IPS-NIHi7 (cell line): Measurements from ENCODE around the gene KLF13.

Experiments
- DNase-seq: peaks from one replicate; pipeline ENCODE4 v3.0.0; 2012; ENCODE audit warnings: mixed read lengths; ENCODE audit errors: extremely low spot score

KLF13 gene

GRCh38 chr15:31381801-31382712, 55.4 kb downstream of the KLF13 start:
- DNase-seq = peak; percentile 5

- DNase-seq = peak; percentile 5
Observed at GRCh38 chr15:31382713-31383045, 56.0 kb downstream of the KLF13 start.

- DNase-seq = peak; percentile 6
Observed at GRCh38 chr15:31383139-31383538, 56.5 kb downstream of the KLF13 start.

- DNase-seq = no peak
Observed at GRCh38 chr15:31384568-31384967, 57.9 kb downstream of the KLF13 start.

- DNase-seq = no peak
Observed at GRCh38 chr15:31385736-31386135, 59.1 kb downstream of the KLF13 start.

- no peak for DNase-seq
Observed at GRCh38 chr15:31387092-31387478, 60.5 kb downstream of the KLF13 start.

GRCh38 chr15:31387479-31388118, 61.0 kb downstream of the KLF13 start:
- DNase-seq = peak; percentile 2

- DNase-seq = no peak
Observed at GRCh38 chr15:31389576-31389975, 62.9 kb downstream of the KLF13 start.

GRCh38 chr15:31390029-31390428, 63.4 kb downstream of the KLF13 start:
- no peak for DNase-seq

- peak; percentile 10 for DNase-seq
Observed at GRCh38 chr15:31390777-31391486, 64.3 kb downstream of the KLF13 start.

GRCh38 chr15:31391687-31392671, 65.3 kb downstream of the KLF13 start:
- DNase-seq = peak; percentile 66

- peak; percentile 11 for DNase-seq
Observed at GRCh38 chr15:31392761-31393401, 66.2 kb downstream of the KLF13 start.

- DNase-seq = peak; percentile 8
Observed at GRCh38 chr15:31393444-31394091, 66.9 kb downstream of the KLF13 start.

- DNase-seq = peak; percentile 95
Observed at GRCh38 chr15:31396881-31397560, 70.4 kb downstream of the KLF13 start.

- DNase-seq = peak; percentile 25
Observed at GRCh38 chr15:31397851-31398661, 71.4 kb downstream of the KLF13 start.

GRCh38 chr15:31398677-31399301, 72.2 kb downstream of the KLF13 start:
- DNase-seq = peak; percentile 15

- DNase-seq = peak; percentile 6
Observed at GRCh38 chr15:31399544-31400171, 73.0 kb downstream of the KLF13 start.
